Hematopoietic multipotent progenitor cell treated with erythropoietin and hydrocortisone succinate and interleukin-3 and kit ligand, for 17 days (in vitro differentiated cells): ENCODE results near the gene ZNF536.

ENCODE experiments used
- DNase-seq: peaks from one replicate; pipeline ENCODE4 v3.0.0-alpha.2; 2015; ENCODE audit warnings: low spot score

ZNF536 gene

GRCh38 chr19:30371960-30372824 is at the start of gene ZNF536:
TSS of gene ZNF536 (plus strand) at chr19:30372384. CDS start at chr19:30443563, 71,179 bp downstream.
- no peak for DNase-seq

GRCh38 chr19:30322641-30323320 is 49.4 kb upstream of the ZNF536 start:
- no peak for DNase-seq

GRCh38 chr19:30323904-30324303 is 48.3 kb upstream of the ZNF536 start:
- no peak for DNase-seq

- DNase-seq, result no peak
Measured at GRCh38 chr19:30324982-30325381, 47.2 kb upstream of the ZNF536 start.

GRCh38 chr19:30325676-30326392 is 46.4 kb upstream of the ZNF536 start:
- no peak for DNase-seq

DNA sequence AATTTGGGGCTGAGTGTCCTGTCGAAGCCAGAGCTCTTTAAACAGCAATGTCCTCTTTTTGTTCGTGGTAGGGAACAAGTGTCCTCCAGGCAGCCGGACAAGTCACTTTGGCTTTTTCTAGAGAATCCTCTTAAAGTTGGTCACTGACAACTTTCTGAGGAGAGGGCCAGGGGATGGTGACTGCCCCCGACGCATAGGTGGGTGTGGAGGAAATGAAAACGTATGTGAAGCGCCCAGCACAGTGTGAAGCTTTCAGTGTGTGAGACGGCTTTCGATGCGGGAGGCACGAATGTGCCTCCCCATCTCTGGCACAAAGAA is 45.8 kb upstream of the ZNF536 start:
- DNase-seq, result no peak

DNA sequence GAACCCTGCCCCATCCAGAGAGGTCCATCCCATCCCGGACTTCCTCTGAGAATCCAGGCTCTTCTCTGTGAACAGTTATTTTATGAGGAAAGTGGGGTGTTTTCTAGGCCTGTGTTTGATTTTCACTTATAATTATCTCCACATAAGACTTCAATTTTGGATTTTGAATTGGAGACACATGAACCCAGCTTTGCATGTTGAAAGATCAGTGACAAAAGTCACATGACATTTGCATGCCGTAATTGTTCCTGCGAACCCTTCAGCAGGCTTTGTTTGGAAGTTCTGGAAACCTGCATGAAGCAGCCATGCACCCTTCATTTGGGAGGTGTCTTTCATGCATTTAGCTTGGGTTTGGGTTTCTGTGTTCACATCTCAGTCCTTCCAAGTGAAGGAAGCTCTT is 44.9 kb upstream of the ZNF536 start:
- DNase-seq, result no peak

GRCh38 chr19:30328096-30328495 is 44.1 kb upstream of the ZNF536 start:
- DNase-seq, result no peak

GRCh38 chr19:30330266-30330665 is 41.9 kb upstream of the ZNF536 start:
- DNase-seq, result no peak

GRCh38 chr19:30332445-30333234 is 39.5 kb upstream of the ZNF536 start:
- no peak for DNase-seq

DNA sequence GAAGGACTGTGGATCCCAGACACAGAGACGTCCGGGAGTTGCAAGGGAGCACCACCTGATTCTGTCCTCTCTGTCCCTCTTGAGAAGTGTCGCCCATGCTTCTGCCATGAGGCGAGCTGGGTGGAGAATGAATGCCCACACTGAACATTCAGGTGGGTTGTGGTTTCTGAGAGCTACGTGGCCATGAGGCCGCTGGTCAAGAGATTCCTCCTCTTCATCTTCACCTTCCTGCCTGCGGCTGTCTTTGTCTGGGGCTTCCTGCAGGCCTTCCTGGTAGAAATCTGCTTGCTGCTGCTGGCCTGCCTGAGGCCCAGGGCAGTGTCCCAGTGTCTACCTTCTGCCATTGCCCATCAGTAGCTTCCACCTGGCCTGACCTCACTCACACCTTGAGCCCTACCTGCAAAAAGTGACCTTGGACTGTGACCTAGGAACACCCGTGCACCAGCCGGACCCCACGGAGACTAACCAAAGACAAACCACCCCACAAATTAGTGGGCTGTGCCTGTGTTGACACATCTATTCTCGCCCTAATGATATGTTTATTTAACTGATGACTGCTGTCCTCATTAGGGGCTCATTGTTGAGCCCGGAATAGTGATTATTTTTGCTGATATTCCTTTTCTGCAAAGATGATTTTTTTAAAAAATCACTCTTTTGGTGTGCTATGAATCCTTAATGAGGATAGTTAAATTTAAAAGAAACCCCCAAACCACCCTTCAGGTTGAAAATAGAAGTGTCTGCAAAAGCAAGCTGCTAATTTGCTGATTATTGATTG is 38.7 kb upstream of the ZNF536 start:
- DNase-seq, result no peak

- no peak for DNase-seq
Measured at GRCh38 chr19:30334841-30335240, 37.3 kb upstream of the ZNF536 start.

- no peak for DNase-seq
Measured at GRCh38 chr19:30335306-30335886, 36.8 kb upstream of the ZNF536 start.

DNA sequence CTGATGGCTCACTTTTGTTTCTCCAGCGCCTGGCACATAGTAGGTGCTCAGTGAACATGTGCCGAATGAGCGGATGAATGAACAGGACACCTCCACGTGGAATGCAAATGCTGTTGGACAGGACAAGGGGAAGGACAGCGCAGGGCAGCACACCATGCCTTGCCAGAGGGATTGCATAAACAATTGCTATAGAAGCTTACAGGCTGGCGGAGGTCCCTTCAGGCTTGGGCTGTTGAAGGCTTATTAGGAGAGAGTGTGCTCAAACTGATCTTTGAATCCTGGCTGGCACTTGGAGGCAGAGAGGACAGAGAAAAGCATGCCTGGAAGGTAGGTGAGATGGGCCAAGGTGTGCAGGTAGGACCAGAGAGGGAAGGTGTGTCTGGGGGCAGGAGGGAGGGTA is 35.9 kb upstream of the ZNF536 start:
- no peak for DNase-seq

- no peak for DNase-seq
Measured at GRCh38 chr19:30338041-30338456, 34.1 kb upstream of the ZNF536 start.

DNA sequence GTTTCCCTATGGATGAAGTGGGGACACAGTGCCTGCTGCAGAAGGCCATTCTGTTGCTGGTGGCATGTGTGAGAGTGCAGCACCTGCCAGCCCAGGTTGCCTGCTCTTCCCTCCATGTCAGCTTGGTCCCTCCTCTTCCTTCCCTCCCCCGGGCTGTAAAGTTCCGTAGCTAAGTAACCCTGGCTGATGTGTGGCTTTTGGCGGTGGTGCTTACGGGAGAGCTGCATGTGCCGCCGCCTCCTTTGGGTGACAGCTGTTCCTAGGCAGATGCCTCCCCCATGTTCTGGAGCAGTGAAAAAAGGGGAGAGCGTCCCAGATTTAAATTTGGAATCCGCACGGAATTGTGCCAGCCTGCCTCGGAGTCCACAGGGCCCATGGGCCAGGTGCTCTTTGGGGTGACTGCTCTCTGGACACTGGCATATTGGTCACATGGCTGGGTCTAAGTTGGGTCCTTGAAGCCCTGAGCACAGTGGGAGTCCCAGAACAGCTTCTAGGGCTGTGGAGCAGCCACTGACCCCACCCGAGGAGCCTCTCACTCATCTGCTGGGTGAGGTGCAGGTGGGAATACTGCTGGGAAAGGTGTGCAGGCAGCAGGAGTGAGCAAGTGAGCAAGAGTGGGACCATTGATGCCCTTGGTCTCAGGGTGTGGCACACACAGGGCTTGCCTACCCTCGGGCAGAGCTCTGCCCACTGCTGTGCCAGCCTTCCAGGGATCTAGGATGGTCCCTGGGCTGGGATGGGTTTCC is 33.1 kb upstream of the ZNF536 start:
- no peak for DNase-seq

GRCh38 chr19:30339624-30340525 is 32.3 kb upstream of the ZNF536 start:
- DNase-seq, result no peak

DNA sequence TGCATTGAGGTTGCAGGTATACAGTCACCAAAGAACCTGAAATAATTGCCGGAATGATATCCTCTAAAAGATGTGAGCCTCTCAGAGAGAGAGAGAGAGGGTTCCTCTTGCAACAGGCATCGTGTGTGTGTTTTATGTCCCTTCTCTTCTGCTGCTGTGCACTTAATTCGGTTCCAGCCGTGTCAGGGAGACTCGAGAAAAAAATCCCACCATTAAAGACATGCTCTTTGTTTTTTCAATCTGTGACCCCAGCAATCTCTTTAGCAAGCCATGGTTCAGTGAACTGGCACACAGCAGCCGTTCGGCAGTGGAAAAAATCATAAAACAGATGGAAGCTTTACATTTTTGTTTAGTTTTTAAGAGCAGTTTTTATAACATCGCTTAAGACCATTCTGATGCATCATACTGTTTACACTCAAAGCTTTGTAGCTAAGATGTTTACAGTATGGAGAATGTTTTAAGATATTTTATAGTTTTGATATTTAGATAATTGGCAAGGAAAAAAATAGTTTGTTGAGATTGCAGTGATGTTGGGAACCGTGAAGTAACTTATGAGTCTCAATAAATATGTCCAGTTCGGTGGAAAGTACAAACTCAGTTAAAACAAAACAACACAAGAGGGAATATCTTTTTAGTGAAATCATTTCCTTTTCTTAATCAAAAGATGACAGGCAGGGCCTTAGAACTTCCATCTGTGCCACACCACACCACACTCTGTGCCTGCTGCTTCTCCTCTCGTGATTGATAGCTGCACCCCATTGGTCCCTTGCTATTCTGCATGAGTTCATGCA is 31.2 kb upstream of the ZNF536 start:
- no peak for DNase-seq
